Kidney (tissue), 22 donors: ENCODE measurements around the gene GABRR3. TPM values are rescaled to one million over a fixed set of nuclear protein-coding genes. Genes with fewer than 3 reads are reported as not detected.

Experiments
- DNase-seq, 5 donors: peaks; one replicate each; pipeline ENCODE4 v3.0.0-alpha.2; 2013 to 2020
- FAIRE-seq: peaks from 2 replicates; lab custom pipeline; 2012; peaks lifted over from hg19 to GRCh38; lab: Jason Lieb, UNC
- H3K27ac ChIP-seq, 2 donors: one replicate each; pipeline ENCODE4 v1.7.0; 2013; ENCODE audit warnings: low read depth in 2 of 2, low read length in 2 of 2, inconsistent platforms in 1 of 2
- H3K27me3 ChIP-seq: one replicate; pipeline ENCODE4 v1.7.1; 2013; ENCODE audit warnings: low read length, inconsistent platforms; ENCODE audit not compliant: control insufficient read depth, insufficient read depth
- H3K36me3 ChIP-seq, 3 donors: one replicate each; pipeline versions ENCODE4 v1.7.0 to v1.7.1; 2013; ENCODE audit warnings: low read length in 3 of 3, control low read depth in 1 of 3, inconsistent platforms in 1 of 3; ENCODE audit not compliant: insufficient read depth in 3 of 3, control insufficient read depth in 2 of 3
- H3K4me1 ChIP-seq, 3 donors: one replicate each; pipeline versions ENCODE4 v1.7.0 to v1.7.1; 2013; ENCODE audit warnings: low read length in 3 of 3, inconsistent platforms in 1 of 3, low read depth in 1 of 3; ENCODE audit not compliant: control insufficient read depth in 2 of 3, insufficient read depth in 2 of 3
- H3K4me3 ChIP-seq, 3 donors: one replicate each; pipeline versions ENCODE4 v1.7.0 to v1.8.1; 2013; ENCODE audit warnings: low read length in 3 of 3, control low read depth in 1 of 3, inconsistent platforms in 1 of 3
- H3K9ac ChIP-seq, 3 donors: one replicate each; pipeline versions ENCODE4 v1.7.0 to v1.7.1; 2013; ENCODE audit warnings: low read length in 3 of 3, control low read depth in 1 of 3, inconsistent platforms in 1 of 3
- H3K9me3 ChIP-seq, 3 donors: one replicate each; pipeline versions ENCODE4 v1.7.0 to v1.7.1; 2013; ENCODE audit warnings: low read length in 3 of 3, control low read depth in 1 of 3, inconsistent platforms in 1 of 3; ENCODE audit not compliant: control insufficient read depth in 2 of 3, insufficient read depth in 1 of 3
- intact Hi-C: fragments of 100-400 bp; cut with DNase I; formaldehyde crosslinking; loops from one replicate; pipeline ENCODE4 v1.11.1; 2022
- long read RNA-seq, 10 donors: library from polyadenylated mRNA in 1 of 10; unstranded in 1 of 10; transcript quantifications; one replicate each; pipeline ENCODE4 v2.0.0 and lab custom pipeline, GENCODE V29; 2021 to 2026
- polyA plus RNA-seq: library from polyadenylated mRNA; stranded (reverse); fragments of 350-450 nt; fragmentation: Illumina TruSeq; extraction: RNeasy Lipid Tissue Mini Kit (QIAGEN cat#74804); gene quantifications from one replicate; pipeline ENCODE4 v1.2.3, GENCODE V29; 2014; ENCODE audit warnings: low read depth, low replicate concordance; ENCODE audit not compliant: insufficient read depth
- total RNA-seq: library from RNA; stranded (reverse); fragmentation: NEBNext Ultra II Directional; extraction: Animal tissue kit (Norgen Biotek cat#: 25700); gene quantifications from one replicate; pipeline ENCODE4 v1.2.1, GENCODE V29; 2021
- TF ChIP-seq, protein P1 (sequence below): IDR thresholded peaks from 3 replicates; pipeline ENCODE4 v1.5.1; 2012; ENCODE audit warnings: mild to moderate bottlenecking, moderate library complexity, borderline replicate concordance; ENCODE audit not compliant: insufficient read depth; ENCODE audit errors: extremely low read depth
- donor health status: control.
- donor health status: control.
- donor health status: control.
- donor health status: control.
- donor health status: control.
- donor health status: DM: yes; HTN: yes; CAD: no.
- donor health status: Normal renal cell carcinoma (clear cell type).

The GABRR3 gene
- total RNA-seq (not detected), polyA plus RNA-seq (not detected)
- long read RNA-seq, donor 1 = 0 reads
- long read RNA-seq, donor 2 = 0 reads
- long read RNA-seq, donor 3 = 0 reads
- long read RNA-seq, donor 4 = 0 reads
- long read RNA-seq, donor 5 = 0 reads
- long read RNA-seq, donor 6 = 0 reads
- long read RNA-seq, donor 7 = 0 reads
- long read RNA-seq, donor 8 = 0 reads
- long read RNA-seq, donor 9 = 0 reads
- long read RNA-seq, donor 10 = 0 reads

DNA sequence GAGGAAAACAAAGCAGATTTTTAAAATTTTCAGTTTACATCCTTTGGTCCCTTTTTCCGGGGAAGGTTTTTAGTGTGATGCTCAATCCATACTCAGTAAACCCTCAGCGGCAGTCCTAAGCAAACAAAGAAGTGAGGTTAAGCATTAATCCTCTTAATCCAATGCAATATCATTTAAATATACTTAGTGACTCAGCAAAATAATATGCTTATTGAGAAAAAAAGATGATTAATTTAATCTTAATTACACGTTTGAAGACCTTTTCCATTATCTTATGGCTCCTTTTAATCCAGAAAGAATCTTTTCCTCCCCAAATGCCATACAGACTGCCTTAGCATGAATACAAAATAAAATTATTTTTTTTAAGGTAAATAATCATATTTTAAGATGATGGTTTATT lies at the start of gene GABRR3:
GABRR3 (minus strand) TSS at position 108 of the 400 bp plus-strand sequence. CDS start 328 bp downstream, outside the sequence.
- H3K4me1 ChIP-seq = peaks cover 0 to 2% (median 0%) of the 10 kb centered on the region in 3 donors
- FAIRE-seq (no peak), DNase-seq (no peak)
- no peaks in the 10 kb centered on the region for H3K9me3 ChIP-seq
- no peak within 1 kb of the TSS for H3K4me3 ChIP-seq
- no peak within 1 kb of the TSS for H3K9ac ChIP-seq
- H3K27me3 ChIP-seq = no peaks in the 10 kb centered on the region
- H3K36me3 ChIP-seq = no peaks in the 10 kb centered on the region
- no peak within 1 kb of the TSS for H3K27ac ChIP-seq
- intact Hi-C loops = no loop called here
- TF ChIP-seq, protein P1, sequence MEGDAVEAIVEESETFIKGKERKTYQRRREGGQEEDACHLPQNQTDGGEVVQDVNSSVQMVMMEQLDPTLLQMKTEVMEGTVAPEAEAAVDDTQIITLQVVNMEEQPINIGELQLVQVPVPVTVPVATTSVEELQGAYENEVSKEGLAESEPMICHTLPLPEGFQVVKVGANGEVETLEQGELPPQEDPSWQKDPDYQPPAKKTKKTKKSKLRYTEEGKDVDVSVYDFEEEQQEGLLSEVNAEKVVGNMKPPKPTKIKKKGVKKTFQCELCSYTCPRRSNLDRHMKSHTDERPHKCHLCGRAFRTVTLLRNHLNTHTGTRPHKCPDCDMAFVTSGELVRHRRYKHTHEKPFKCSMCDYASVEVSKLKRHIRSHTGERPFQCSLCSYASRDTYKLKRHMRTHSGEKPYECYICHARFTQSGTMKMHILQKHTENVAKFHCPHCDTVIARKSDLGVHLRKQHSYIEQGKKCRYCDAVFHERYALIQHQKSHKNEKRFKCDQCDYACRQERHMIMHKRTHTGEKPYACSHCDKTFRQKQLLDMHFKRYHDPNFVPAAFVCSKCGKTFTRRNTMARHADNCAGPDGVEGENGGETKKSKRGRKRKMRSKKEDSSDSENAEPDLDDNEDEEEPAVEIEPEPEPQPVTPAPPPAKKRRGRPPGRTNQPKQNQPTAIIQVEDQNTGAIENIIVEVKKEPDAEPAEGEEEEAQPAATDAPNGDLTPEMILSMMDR = no peak

DNA sequence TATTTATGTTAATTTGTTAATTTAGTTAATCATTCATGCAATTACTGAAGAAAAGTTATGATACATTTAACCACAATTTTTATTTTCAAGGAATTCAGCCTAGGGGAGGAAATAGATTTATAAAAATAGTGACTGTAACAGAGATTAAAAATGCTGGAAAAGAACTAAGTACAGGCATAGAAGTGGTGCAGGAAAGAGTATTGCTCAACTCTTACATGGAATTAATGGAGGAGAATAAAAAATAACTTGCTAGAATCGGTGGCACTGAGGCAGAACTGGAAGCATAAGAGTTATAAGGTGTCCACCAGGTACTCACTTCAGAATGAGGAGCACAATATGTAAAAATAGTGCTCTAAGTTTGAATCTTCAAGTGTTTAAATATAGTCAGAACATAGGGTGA lies 38.4 kb upstream of the GABRR3 start:
- no peak overlapping the region for H3K27ac ChIP-seq
- no peak overlapping the region for H3K9ac ChIP-seq
- H3K4me1 ChIP-seq = no peaks in the 10 kb centered on the region
- intact Hi-C loops = no loop called here
- FAIRE-seq (no peak), DNase-seq (no peak)
- TF ChIP-seq, protein P1 = no peak
- no peak overlapping the region for H3K4me3 ChIP-seq
- H3K36me3 ChIP-seq = no peaks in the 10 kb centered on the region
- H3K27me3 ChIP-seq = no peaks in the 10 kb centered on the region
- no peaks in the 10 kb centered on the region for H3K9me3 ChIP-seq

DNA sequence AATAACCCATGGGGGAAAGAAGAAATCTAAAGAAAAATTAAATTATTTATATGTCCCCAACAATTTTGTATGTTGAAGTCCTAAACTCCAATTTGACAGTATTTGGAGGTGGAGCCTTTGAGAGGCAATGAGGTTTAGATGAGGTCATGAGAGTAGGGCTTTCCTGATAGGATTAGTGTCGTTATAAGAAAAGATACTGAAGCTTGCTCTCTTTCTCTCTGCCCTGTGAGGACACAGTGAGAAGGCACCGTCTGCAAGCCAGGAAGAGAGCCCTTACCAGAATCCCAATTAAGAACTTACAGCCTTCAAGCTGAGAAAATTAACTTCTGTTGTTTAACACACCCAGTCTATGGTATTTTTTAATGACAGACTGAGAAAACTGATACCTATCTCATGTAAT lies 35.7 kb upstream of the GABRR3 start:
- Histone ChIP-seq H3K27me3 (no peaks in the 10 kb centered on the region), H3K9me3 (no peaks in the 10 kb centered on the region), H3K9ac (no peak overlapping the region), H3K4me3 (no peak overlapping the region), H3K4me1 (no peaks in the 10 kb centered on the region), H3K36me3 (no peaks in the 10 kb centered on the region), H3K27ac (no peak overlapping the region)
- TF ChIP-seq, protein P1 = no peak
- no peak for FAIRE-seq
- intact Hi-C loops = no loop called here
- DNase-seq = no peak

DNA sequence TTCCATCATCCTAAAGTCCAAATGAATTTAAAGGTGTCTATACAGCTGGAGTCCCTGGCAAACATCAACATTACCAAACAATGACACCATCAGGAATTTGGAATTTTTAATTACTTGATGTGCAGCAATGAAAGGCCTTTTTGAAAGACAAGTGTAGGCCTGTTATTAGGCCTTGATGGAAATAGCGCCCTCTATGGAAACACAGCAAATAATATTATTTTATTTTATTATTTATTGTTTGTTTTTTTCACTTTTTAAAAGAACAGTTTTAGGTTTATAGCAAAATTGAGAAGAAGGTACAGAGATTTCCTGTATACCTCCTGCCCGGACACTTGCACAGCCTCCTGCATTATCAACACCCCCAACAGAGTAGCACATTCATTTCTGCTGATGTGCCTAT lies 33.7 kb upstream of the GABRR3 start:
- H3K27me3 ChIP-seq = no peaks in the 10 kb centered on the region

More for the DNA sequence above, 33.7 kb upstream of the GABRR3 start:
- intact Hi-C loops = no loop called here
- TF ChIP-seq, protein P1 = no peak
- no peak for DNase-seq
- Histone ChIP-seq H3K36me3 (no peaks in the 10 kb centered on the region), H3K9me3 (no peaks in the 10 kb centered on the region), H3K27ac (no peak overlapping the region), H3K4me1 (no peaks in the 10 kb centered on the region), H3K4me3 (no peak overlapping the region), H3K9ac (no peak overlapping the region)
- FAIRE-seq = no peak
